Measurements from ENCODE around the gene TM9SF2. TPM values are rescaled to one million over a fixed set of nuclear protein-coding genes. Genes with fewer than 3 reads are reported as not detected.

TM9SF2 gene
- total and polyA plus RNA-seq, 9 donors: 57.7 to 122 (median 70.6) TPM

DNA sequence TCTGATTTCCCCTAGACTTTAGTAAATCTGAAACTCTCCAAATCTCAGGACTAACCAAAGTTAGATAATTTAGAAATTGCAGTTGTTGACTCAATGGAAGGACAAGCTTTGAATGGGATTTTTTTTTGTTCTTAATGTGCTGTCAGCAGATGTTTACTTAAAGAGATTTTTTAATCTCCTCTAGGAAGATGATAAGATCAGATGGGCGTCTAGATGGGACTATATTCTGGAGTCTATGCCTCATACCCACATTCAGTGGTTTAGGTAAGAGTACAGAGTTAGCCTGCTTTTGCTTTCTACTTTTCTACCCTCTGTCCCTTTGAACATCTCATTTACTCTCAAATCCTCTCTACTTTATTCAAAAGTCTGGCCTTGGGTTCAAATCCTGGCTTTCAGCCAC, 39.3 kb downstream of the TM9SF2 start:
- Histone ChIP-seq H3K4me3 (no peak overlapping the region), H3K36me3 (peaks cover 2% of the 10 kb centered on the region), H3K27ac (no peak overlapping the region), H3K4me1 (ENCODE audit: insufficient read depth) (no peaks in the 10 kb centered on the region), H3K27me3 (no peaks in the 10 kb centered on the region), H3K9me3 (no peaks in the 10 kb centered on the region)
- WGBS, 3 donors: 88 to 100% (median 96%) methylated on average over 1 of the region's 1 CpG
- DNase-seq: no peak
- TF ChIP-seq EP300 (IDR thresholded peaks at IDR 0.05): no peak
- TF ChIP-seq, protein P1, sequence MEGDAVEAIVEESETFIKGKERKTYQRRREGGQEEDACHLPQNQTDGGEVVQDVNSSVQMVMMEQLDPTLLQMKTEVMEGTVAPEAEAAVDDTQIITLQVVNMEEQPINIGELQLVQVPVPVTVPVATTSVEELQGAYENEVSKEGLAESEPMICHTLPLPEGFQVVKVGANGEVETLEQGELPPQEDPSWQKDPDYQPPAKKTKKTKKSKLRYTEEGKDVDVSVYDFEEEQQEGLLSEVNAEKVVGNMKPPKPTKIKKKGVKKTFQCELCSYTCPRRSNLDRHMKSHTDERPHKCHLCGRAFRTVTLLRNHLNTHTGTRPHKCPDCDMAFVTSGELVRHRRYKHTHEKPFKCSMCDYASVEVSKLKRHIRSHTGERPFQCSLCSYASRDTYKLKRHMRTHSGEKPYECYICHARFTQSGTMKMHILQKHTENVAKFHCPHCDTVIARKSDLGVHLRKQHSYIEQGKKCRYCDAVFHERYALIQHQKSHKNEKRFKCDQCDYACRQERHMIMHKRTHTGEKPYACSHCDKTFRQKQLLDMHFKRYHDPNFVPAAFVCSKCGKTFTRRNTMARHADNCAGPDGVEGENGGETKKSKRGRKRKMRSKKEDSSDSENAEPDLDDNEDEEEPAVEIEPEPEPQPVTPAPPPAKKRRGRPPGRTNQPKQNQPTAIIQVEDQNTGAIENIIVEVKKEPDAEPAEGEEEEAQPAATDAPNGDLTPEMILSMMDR (IDR thresholded peaks at IDR 0.05): no peak
- TF ChIP-seq POLR2A (IDR thresholded peaks at IDR 0.05): no peak
- intact Hi-C loops (cut with DNase I): no loop called here

DNA sequence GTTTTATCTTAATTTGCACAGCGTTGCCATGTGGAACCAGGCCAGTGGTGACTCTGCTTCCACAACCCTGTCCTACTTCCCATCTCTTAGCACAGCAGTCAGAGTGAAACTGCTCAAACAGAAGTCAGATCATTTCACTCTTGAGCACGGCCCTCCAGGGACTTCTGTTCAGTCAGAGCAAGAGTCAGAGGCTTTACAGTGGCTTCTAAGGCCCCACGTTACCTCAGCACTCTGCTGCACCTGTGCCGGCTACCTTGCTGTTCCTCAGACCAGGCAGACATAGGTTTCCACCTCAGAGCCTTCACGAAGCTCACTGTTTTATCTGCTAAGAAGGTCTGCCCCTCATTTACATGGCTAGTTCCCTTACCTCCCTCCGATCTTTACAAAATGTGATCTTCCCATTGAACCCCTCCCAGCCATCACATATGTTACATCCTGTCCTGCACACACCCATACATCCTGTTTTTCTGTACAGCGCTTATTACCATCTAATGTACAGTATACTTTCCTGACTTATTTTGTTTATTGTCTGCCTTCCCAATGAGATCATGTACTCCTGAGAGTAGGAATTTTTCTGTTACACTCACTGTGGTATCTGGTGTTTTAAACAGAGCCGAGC, 41.6 kb downstream of the TM9SF2 start:
- DNase-seq: no peak
- intact Hi-C loops (cut with DNase I): no loop called here
- no peak overlapping the region for H3K4me3 ChIP-seq
- H3K36me3 ChIP-seq: peaks cover 2% of the 10 kb centered on the region
- TF ChIP-seq EP300 (IDR thresholded peaks at IDR 0.05): no peak
- TF ChIP-seq POLR2A (IDR thresholded peaks at IDR 0.05): no peak
- no peaks in the 10 kb centered on the region for H3K9me3 ChIP-seq
- no peak overlapping the region for H3K27ac ChIP-seq
- H3K4me1 ChIP-seq (ENCODE audit: insufficient read depth): no peaks in the 10 kb centered on the region
- 90 to 94% (median 94%) methylated on average over 8 of the region's 8 CpGs for WGBS, 3 donors
- H3K27me3 ChIP-seq: no peaks in the 10 kb centered on the region

DNA sequence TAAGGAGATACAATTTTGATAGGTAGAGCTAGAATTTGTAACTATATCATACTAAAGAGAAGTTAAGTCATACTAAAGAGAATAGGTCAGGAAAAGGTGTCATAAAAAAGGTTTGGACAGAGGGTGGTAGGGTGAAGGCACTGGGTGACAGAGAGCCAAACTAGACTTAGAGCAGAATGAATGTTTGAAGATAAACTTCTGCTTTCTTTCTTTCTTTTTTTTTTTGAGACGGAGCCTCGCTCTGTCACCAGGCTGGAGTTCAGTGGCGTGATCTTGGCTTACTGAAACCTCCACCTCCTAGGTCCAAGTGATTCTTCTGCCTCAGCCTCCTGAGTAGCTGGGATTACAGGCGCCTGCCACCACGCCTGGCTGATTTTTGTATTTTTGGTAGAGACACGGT, 44.1 kb downstream of the TM9SF2 start:
- H3K27ac ChIP-seq: no peak overlapping the region
- DNase-seq: no peak
- H3K4me1 ChIP-seq (ENCODE audit: insufficient read depth): no peaks in the 10 kb centered on the region
- intact Hi-C loops (cut with DNase I): no loop called here
- H3K4me3 ChIP-seq: no peak overlapping the region
- H3K36me3 ChIP-seq: peaks cover 2% of the 10 kb centered on the region
- 93 to 95% (median 95%) methylated on average over 6 of the region's 6 CpGs for WGBS, 3 donors
- no peaks in the 10 kb centered on the region for H3K9me3 ChIP-seq
- TF ChIP-seq, protein P1 (IDR thresholded peaks at IDR 0.05): no peak
- TF ChIP-seq POLR2A (IDR thresholded peaks at IDR 0.05) (no peak), EP300 (IDR thresholded peaks at IDR 0.05) (no peak)
- no peaks in the 10 kb centered on the region for H3K27me3 ChIP-seq

DNA sequence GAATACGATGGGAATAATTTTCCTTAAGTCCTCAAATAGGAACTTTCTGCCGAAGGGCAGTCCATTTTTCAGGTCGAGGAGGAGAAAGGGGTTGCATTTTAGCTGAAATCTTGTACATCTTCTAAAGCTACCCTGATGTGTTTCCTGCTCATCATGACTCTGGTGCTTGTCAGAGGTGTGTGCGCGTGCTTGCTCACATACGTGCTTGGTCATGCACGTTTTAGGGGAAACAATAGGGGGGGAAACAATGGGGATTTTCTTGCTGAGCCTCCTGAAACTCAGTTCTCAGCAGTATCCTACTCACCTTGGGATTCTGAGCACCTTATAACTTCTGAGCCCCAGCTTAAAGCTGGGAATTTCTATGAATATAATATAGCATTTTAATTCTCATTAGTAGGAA, 44.7 kb downstream of the TM9SF2 start:
- H3K36me3 ChIP-seq: peaks cover 2% of the 10 kb centered on the region
- WGBS, 3 donors: 89 to 91% (median 91%) methylated on average over 7 of the region's 7 CpGs
- no peaks in the 10 kb centered on the region for H3K27me3 ChIP-seq
- intact Hi-C loops (cut with DNase I): no loop called here
- TF ChIP-seq EP300 (IDR thresholded peaks at IDR 0.05) (no peak), POLR2A (IDR thresholded peaks at IDR 0.05) (no peak)
- TF ChIP-seq, protein P1 (IDR thresholded peaks at IDR 0.05): no peak
- H3K4me3 ChIP-seq: no peak overlapping the region
- no peak overlapping the region for H3K27ac ChIP-seq
- H3K4me1 ChIP-seq (ENCODE audit: insufficient read depth): no peaks in the 10 kb centered on the region
- DNase-seq: no peak
- H3K9me3 ChIP-seq: no peaks in the 10 kb centered on the region

DNA sequence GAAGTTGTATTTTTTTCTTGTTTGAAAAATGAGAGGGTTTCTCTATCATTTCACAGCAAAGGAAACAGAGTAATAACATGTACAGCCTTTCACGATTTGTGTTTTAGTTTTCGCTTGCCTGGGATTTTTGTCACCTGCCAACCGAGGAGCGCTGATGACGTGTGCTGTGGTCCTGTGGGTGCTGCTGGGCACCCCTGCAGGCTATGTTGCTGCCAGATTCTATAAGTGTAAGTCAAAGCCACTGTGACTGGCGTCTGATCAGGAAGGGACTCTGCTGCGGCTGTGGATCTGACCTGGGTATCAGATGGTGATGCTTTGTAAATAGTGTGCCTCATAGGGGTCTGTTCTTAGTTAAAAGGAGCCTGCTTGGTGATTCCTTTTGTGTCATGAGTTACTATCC, 45.6 kb downstream of the TM9SF2 start:
- H3K4me3 ChIP-seq: no peak overlapping the region
- no peak for DNase-seq
- WGBS, 3 donors: 86 to 96% (median 96%) methylated on average over 7 of the region's 7 CpGs
- no peaks in the 10 kb centered on the region for H3K36me3 ChIP-seq
- TF ChIP-seq POLR2A (IDR thresholded peaks at IDR 0.05): no peak
- TF ChIP-seq, protein P1 (IDR thresholded peaks at IDR 0.05): no peak
- no peak for TF ChIP-seq EP300 (IDR thresholded peaks at IDR 0.05)
- no peaks in the 10 kb centered on the region for H3K27me3 ChIP-seq
- intact Hi-C loops (cut with DNase I): no loop called here
- no peaks in the 10 kb centered on the region for H3K4me1 ChIP-seq (ENCODE audit: insufficient read depth)
- no peak overlapping the region for H3K27ac ChIP-seq
- H3K9me3 ChIP-seq: no peaks in the 10 kb centered on the region
